ENCODE data around the gene DACT2.
"Not testable (repeated sequence)": the region's sequence is repeated elsewhere in the genome, so short reads cannot be mapped to it uniquely, and the experiment has no call there.

DACT2 gene

DNA sequence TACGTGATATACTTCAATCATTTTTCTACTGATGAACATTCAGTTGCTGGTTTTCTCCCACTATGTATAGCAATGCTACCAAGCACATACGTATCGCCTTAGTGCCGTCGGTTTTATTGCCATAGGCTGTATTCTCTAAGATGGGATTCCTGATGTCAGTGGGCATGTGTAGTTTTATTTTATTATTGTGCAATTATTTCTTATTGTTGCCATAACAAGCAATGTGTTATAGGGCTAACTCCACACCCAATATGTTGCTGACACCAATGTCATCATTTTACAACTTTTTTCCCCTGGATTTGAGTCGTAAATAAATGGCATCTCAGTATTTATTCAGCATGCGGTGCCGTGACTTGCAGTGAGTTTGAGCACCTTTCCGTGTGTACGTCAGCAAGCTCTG, 10.8 kb upstream of the DACT2 start:
- H3K36me3 Mint-ChIP-seq (ENCODE audit: insufficient read depth): no peaks in the 10 kb centered on the region
- H3K27ac Mint-ChIP-seq (ENCODE audit: low read depth): no peak overlapping the region
- no peaks in the 10 kb centered on the region for H3K4me1 Mint-ChIP-seq
- peaks cover 69% of the 10 kb centered on the region for H3K27me3 Mint-ChIP-seq
- no peak overlapping the region for H3K4me3 Mint-ChIP-seq
- DNase-seq (ENCODE audit: low spot score in 2 of 2) (no peak), ATAC-seq (replicated peaks; ENCODE audit: extremely low read depth, poor library complexity, severe bottlenecking) (no peak)
- no peaks in the 10 kb centered on the region for H3K9me3 Mint-ChIP-seq

DNA sequence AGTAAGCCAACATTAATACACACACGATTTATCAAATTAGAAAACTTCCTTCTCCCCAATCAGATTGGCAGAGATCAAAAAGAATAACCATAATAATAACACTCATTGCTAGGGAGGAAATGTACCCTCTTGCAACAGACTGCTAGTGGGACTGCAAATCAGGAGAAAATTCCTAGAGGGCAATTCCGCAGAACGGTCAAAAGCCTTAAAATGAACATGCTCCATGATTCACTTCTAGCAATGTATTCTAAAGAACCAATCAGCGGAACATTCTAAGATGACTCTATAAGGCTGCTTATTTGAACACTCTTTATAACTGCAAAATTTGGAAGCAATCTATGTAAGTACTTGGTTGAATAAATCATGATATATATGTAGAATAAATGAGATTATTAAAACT, 8.5 kb upstream of the DACT2 start:
- H3K27me3 Mint-ChIP-seq: peaks cover 83% of the 10 kb centered on the region
- H3K27ac Mint-ChIP-seq (ENCODE audit: low read depth): no peak overlapping the region
- no peaks in the 10 kb centered on the region for H3K36me3 Mint-ChIP-seq (ENCODE audit: insufficient read depth)
- no peaks in the 10 kb centered on the region for H3K9me3 Mint-ChIP-seq
- no peak overlapping the region for H3K4me3 Mint-ChIP-seq
- DNase-seq (ENCODE audit: low spot score in 2 of 2) (no peak), ATAC-seq (replicated peaks; ENCODE audit: extremely low read depth, poor library complexity, severe bottlenecking) (no peak)
- H3K4me1 Mint-ChIP-seq: no peaks in the 10 kb centered on the region

- no peaks in the 10 kb centered on the region for H3K4me1 Mint-ChIP-seq
- H3K9me3 Mint-ChIP-seq: no peaks in the 10 kb centered on the region
- no peaks in the 10 kb centered on the region for H3K36me3 Mint-ChIP-seq (ENCODE audit: insufficient read depth)
- H3K27ac Mint-ChIP-seq (ENCODE audit: low read depth): no peak overlapping the region
- H3K4me3 Mint-ChIP-seq: no peak overlapping the region
- no peak for ATAC-seq (replicated peaks; ENCODE audit: extremely low read depth, poor library complexity, severe bottlenecking)
- H3K27me3 Mint-ChIP-seq: peaks cover 83% of the 10 kb centered on the region
- no peak for DNase-seq (ENCODE audit: low spot score in 2 of 2)
Measured at GRCh38 chr6:168326294-168327261, 7.0 kb upstream of the DACT2 start.

DNA sequence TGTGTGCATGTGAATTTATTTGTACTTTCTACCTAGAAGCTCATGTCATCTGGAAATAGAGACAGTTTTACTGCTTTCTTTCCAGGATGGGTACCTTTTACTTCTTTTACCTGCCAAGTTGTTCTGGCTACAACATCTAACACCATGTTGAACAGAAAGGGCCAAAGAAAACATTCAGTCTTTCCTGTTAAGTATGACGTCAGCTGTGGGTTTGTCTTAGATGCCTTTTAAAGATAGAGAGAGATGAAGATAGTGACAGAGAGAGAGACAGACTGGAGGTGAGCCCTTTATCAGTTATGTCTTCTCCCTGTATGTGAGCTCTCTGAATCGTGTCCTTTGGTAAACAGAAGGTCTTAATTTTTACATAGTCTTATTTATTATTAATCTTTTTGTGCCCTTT, 3.4 kb upstream of the DACT2 start:
- H3K9me3 Mint-ChIP-seq: no peaks in the 10 kb centered on the region

GRCh38 chr6:168320634-168321033, 1.1 kb upstream of the DACT2 start:
- H3K27ac Mint-ChIP-seq (ENCODE audit: low read depth): no peak overlapping the region
- H3K4me3 Mint-ChIP-seq: no peak overlapping the region
- peaks cover 1% of the 10 kb centered on the region for H3K36me3 Mint-ChIP-seq (ENCODE audit: insufficient read depth)
- H3K4me1 Mint-ChIP-seq: no peaks in the 10 kb centered on the region
- H3K27me3 Mint-ChIP-seq: peaks cover 59% of the 10 kb centered on the region
- no peaks in the 10 kb centered on the region for H3K9me3 Mint-ChIP-seq
- no peak for ATAC-seq (replicated peaks; ENCODE audit: extremely low read depth, poor library complexity, severe bottlenecking)
- DNase-seq (ENCODE audit: low spot score in 2 of 2): no peak

More for the DNA sequence above, 3.4 kb upstream of the DACT2 start:
- H3K36me3 Mint-ChIP-seq (ENCODE audit: insufficient read depth): peaks cover 1% of the 10 kb centered on the region
- no peaks in the 10 kb centered on the region for H3K4me1 Mint-ChIP-seq
- DNase-seq (ENCODE audit: low spot score in 2 of 2) (no peak), ATAC-seq (replicated peaks; ENCODE audit: extremely low read depth, poor library complexity, severe bottlenecking) (no peak)
- H3K4me3 Mint-ChIP-seq: no peak overlapping the region
- no peak overlapping the region for H3K27ac Mint-ChIP-seq (ENCODE audit: low read depth)
- peaks cover 76% of the 10 kb centered on the region for H3K27me3 Mint-ChIP-seq

GRCh38 chr6:168318579-168319278, 848 bp downstream of the DACT2 start:
- no peak overlapping the region for H3K4me3 Mint-ChIP-seq

DNA sequence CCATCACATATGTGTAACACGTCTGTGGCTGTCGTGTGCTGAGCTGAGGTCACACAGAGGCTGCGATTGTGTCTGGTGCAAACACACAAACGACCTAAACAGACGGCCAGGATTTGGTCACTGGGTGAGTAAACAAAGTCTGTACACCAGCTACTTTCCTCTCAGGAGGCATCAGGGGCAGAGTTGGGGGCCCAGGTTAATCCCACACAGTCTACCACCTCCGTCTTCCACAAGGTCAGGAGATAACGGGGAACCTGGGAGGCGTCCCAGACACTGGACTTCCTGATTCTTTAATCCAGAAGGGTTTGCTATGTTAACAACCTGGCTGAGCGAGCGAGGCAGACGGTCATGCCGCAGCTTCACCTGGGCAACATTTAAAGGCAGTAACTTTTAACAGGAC, 1.5 kb downstream of the DACT2 start:
- no peak overlapping the region for H3K27ac Mint-ChIP-seq (ENCODE audit: low read depth)
- ATAC-seq (replicated peaks; ENCODE audit: extremely low read depth, poor library complexity, severe bottlenecking) (no peak), DNase-seq (ENCODE audit: low spot score in 2 of 2) (no peak)
- H3K27me3 Mint-ChIP-seq: peaks cover 61% of the 10 kb centered on the region
- H3K4me1 Mint-ChIP-seq: no peaks in the 10 kb centered on the region
- H3K36me3 Mint-ChIP-seq (ENCODE audit: insufficient read depth): peaks cover 4% of the 10 kb centered on the region
- H3K9me3 Mint-ChIP-seq: no peaks in the 10 kb centered on the region
- no peak overlapping the region for H3K4me3 Mint-ChIP-seq

More at GRCh38 chr6:168318579-168319278, 848 bp downstream of the DACT2 start:
- Mint-ChIP-seq H3K4me1 (no peaks in the 10 kb centered on the region), H3K27ac (ENCODE audit: low read depth) (no peak overlapping the region), H3K36me3 (ENCODE audit: insufficient read depth) (peaks cover 1% of the 10 kb centered on the region), H3K27me3 (peaks cover 61% of the 10 kb centered on the region), H3K9me3 (no peaks in the 10 kb centered on the region)
- ATAC-seq (replicated peaks; ENCODE audit: extremely low read depth, poor library complexity, severe bottlenecking) (no peak), DNase-seq (ENCODE audit: low spot score in 2 of 2) (no peak)

DNA sequence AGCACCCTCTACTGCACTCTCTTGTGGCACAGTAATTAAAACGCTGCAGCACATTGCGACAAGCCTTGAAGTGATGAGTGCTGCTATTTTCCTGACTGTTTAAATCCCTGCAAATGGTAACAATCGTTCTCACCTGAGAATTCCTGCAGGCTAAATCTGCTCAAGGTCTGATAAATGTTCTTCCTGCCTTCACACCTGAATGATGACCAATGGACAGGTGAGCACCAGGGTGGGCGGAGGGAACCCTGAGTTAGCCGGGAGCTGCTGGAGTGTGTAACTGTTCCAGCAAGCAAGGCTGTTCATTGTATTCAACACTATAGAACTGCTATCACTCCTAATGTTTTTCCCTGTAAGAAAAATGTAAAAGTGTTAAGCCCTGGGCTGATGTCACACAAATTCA, 4.0 kb downstream of the DACT2 start:
- no peak for ATAC-seq (replicated peaks; ENCODE audit: extremely low read depth, poor library complexity, severe bottlenecking)
- Mint-ChIP-seq H3K36me3 (ENCODE audit: insufficient read depth) (peaks cover 4% of the 10 kb centered on the region), H3K4me1 (no peaks in the 10 kb centered on the region), H3K4me3 (no peak overlapping the region), H3K9me3 (no peaks in the 10 kb centered on the region), H3K27ac (ENCODE audit: low read depth) (no peak overlapping the region), H3K27me3 (peaks cover 43% of the 10 kb centered on the region)
- no peak for DNase-seq (ENCODE audit: low spot score in 2 of 2)

DNA sequence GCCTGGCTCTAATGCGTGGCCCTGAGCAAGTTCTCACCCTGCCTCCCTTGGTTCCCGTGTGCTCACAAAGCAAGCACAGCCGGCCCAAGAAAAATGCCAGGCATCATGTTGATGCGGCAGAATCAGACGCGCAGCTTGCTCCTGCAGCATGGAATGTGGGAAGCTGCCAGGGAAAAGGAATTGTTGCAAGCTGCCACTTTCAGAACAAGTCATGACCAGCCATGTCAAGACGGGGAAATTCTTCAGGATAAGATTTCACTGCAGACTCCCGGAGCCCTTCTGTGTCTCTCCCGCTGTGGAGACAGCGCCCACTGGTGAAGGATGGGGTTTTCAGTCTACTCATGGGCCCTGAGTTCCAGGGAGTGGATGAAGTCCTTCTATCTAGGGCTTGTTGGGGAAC, 4.6 kb downstream of the DACT2 start:
- Mint-ChIP-seq H3K27ac (ENCODE audit: low read depth) (no peak overlapping the region), H3K27me3 (peaks cover 38% of the 10 kb centered on the region), H3K36me3 (ENCODE audit: insufficient read depth) (peaks cover 3% of the 10 kb centered on the region), H3K4me1 (no peaks in the 10 kb centered on the region), H3K9me3 (no peaks in the 10 kb centered on the region), H3K4me3 (no peak overlapping the region)
- no peak for DNase-seq (ENCODE audit: low spot score in 2 of 2)
- no peak for ATAC-seq (replicated peaks; ENCODE audit: extremely low read depth, poor library complexity, severe bottlenecking)

DNA sequence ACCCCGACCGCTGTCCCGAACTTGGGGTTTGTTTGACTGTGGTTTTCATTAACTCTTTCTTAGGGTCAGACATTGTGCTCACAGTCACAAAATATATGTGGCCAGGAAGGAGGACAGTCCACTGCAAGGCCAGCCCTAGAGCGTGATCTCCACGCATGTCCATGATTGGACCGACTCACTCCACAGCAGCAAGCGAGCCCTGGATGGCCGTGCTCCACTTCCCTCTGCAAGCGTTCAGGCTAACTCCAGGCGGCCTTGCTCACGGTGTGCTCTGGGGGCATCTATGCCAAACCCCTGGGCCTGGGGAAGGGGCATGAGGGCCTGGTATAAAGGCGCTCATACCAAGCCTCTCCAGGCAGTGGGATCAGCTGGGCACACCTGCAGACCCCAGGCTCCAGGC, 5.6 kb downstream of the DACT2 start:
- Mint-ChIP-seq H3K27ac (ENCODE audit: low read depth) (no peak overlapping the region), H3K4me3 (no peak overlapping the region), H3K4me1 (no peaks in the 10 kb centered on the region), H3K36me3 (ENCODE audit: insufficient read depth) (peaks cover 3% of the 10 kb centered on the region), H3K27me3 (peaks cover 38% of the 10 kb centered on the region), H3K9me3 (no peaks in the 10 kb centered on the region)
- ATAC-seq (replicated peaks; ENCODE audit: extremely low read depth, poor library complexity, severe bottlenecking) (no peak), DNase-seq (ENCODE audit: low spot score in 2 of 2) (no peak)

GRCh38 chr6:168313431-168314011, 6.1 kb downstream of the DACT2 start:
- ATAC-seq (replicated peaks; ENCODE audit: extremely low read depth, poor library complexity, severe bottlenecking) (no peak), DNase-seq (ENCODE audit: low spot score in 2 of 2) (no peak)
- no peak overlapping the region for H3K27ac Mint-ChIP-seq (ENCODE audit: low read depth)
- no peaks in the 10 kb centered on the region for H3K9me3 Mint-ChIP-seq
- no peaks in the 10 kb centered on the region for H3K4me1 Mint-ChIP-seq
- no peak overlapping the region for H3K4me3 Mint-ChIP-seq
- H3K27me3 Mint-ChIP-seq: peaks cover 34% of the 10 kb centered on the region
- peaks cover 3% of the 10 kb centered on the region for H3K36me3 Mint-ChIP-seq (ENCODE audit: insufficient read depth)

GRCh38 chr6:168312125-168312507, 7.5 kb downstream of the DACT2 start:
- not testable (repeated sequence) for H3K4me3 Mint-ChIP-seq; H3K4me1 Mint-ChIP-seq; DNase-seq (ENCODE audit: low spot score in 2 of 2)

More at GRCh38 chr6:168312125-168312507, 7.5 kb downstream of the DACT2 start:
- H3K36me3 Mint-ChIP-seq (ENCODE audit: insufficient read depth); H3K9me3 Mint-ChIP-seq; H3K27ac Mint-ChIP-seq (ENCODE audit: low read depth); ATAC-seq (replicated peaks; ENCODE audit: extremely low read depth, poor library complexity, severe bottlenecking): not testable (repeated sequence)
- H3K27me3 Mint-ChIP-seq: peaks cover 26% of the 10 kb centered on the region

Measured in central memory CD8-positive, alpha-beta T cell (primary cell).